RWPE1 (cell line): ENCODE results near the gene CDH13.

Source experiments
- CTCF ChIA-PET: fragments of 350-600 bp; sonication (Branson Sonifier 250); formaldehyde crosslinking; extraction: SDS; loops from one replicate; lab custom pipeline; 2021; lab: Yijun Ruan, JAX
- POLR2A ChIA-PET: fragments of 400-600 bp; formaldehyde crosslinking; extraction: SDS; loops from one replicate; lab custom pipeline; 2020; ENCODE audit warnings: antibody characterized with exemption; ENCODE audit not compliant: low non-redundant PET; lab: Yijun Ruan, JAX
- DNase-seq: peaks from one replicate; pipeline ENCODE4 v3.0.0; 2012; ENCODE audit warnings: low spot score
- H3K27ac ChIP-seq: fragments of 450-650 bp; 2 replicates; pipeline ENCODE4 v1.5.1; 2017
- TF ChIP-seq, protein P1 (sequence below): fragments of 450-650 bp; conservative IDR thresholded peaks from 2 replicates; pipeline ENCODE4 v1.5.1; 2017; ENCODE audit warnings: low read depth, mild to moderate bottlenecking

The CDH13 gene

DNA sequence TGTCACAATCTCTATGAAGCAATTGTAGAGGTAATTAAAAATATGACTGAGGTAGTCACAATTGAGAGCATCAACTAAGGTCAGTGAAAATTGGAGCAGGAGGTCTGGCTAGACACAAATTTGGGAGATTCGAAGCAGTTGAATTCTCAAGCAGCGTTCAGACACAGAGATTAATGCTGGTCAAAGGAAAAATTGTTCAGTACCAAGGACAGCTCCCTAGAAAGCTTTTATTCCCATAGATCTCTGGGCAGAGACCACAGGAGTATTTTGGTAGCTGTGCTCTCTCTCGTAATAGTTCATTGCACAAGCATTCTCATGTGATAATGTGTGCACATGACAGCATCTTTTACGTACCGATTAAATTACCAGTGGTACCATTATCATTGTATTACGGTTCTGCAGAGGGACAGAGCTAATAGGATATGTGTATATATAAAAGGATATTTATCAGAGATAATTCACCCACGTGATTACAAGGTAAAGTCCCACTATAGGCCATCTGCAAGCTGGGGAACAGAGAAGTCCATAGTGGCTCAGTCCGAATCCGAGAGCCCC, 793.5 kb downstream of the CDH13 start:
- TF ChIP-seq, protein P1, sequence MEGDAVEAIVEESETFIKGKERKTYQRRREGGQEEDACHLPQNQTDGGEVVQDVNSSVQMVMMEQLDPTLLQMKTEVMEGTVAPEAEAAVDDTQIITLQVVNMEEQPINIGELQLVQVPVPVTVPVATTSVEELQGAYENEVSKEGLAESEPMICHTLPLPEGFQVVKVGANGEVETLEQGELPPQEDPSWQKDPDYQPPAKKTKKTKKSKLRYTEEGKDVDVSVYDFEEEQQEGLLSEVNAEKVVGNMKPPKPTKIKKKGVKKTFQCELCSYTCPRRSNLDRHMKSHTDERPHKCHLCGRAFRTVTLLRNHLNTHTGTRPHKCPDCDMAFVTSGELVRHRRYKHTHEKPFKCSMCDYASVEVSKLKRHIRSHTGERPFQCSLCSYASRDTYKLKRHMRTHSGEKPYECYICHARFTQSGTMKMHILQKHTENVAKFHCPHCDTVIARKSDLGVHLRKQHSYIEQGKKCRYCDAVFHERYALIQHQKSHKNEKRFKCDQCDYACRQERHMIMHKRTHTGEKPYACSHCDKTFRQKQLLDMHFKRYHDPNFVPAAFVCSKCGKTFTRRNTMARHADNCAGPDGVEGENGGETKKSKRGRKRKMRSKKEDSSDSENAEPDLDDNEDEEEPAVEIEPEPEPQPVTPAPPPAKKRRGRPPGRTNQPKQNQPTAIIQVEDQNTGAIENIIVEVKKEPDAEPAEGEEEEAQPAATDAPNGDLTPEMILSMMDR = no peak
- DNase-seq = no peak
- H3K27ac ChIP-seq = no peak overlapping the region
- ChIA-PET CTCF (no interaction called here), POLR2A (no interaction called here)

DNA sequence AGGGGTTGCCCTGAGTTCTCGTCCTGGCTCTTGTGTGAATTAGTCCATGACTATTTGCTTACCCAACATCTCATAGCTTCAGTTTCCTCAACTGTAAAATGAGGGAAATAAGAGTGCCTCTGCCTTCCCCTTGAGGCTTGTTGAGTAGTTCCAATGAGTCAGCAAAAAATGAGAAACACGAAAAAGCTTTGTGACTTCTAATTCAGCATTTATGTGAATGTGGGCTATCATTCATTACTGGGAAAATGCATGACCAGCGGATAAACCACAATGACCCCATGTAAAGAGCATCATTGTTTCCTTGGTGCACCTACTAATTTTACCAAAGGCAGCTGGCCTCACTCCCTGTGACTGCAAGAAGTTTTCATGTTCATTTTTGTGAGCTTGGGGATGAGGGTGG, 806.4 kb downstream of the CDH13 start:
- DNase-seq = no peak
- no peak overlapping the region for H3K27ac ChIP-seq
- ChIA-PET CTCF (no interaction called here), POLR2A (no interaction called here)
- TF ChIP-seq, protein P1 = no peak

DNA sequence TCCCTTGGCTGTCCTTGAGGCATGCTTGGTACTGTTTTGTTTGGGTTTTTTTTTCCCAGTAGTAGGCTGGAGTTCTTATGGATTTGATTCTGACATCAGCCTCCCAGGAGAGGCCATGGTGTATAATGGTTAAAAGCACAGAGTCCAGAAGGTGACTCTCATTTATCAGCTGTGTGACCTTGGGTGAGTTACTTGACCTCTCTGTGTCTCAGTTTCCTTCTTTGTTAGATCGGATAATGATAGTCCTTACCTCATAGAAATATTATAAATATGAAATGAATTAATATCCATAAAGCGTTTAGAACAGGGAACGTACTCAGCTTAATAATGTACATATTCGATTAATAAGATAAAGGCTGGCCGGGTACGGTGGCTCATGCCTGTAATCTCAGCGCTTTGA, 810.3 kb downstream of the CDH13 start:
- CTCF ChIA-PET = no interaction called here

DNA sequence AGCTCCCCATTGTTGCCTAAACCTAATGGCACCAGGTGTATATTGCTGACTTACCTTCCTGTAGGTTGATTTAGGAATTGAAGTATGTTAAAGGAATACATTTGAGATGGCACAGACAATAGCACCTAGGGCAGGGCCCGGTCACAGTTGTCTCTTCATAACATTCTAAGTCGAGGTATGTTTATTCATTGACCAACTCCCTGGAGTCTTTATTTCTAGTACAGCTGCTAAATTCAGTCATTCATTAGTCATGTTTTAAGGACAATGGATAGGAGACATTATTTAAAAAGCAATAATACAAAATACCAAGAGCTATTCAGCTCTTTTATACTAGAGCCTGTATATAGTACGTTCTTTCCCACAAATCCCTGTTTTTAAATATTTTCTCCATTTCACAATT, 811.6 kb downstream of the CDH13 start:
- ChIA-PET CTCF (interaction anchor here (0.7 kb wide), 1 partner anchor 8 kb away, joined by 3 read pairs; no protein-coding TSS in a partner anchor), POLR2A (no interaction called here)
- no peak overlapping the region for H3K27ac ChIP-seq
- TF ChIP-seq, protein P1 = no peak
- DNase-seq = no peak

More for the DNA sequence above, 810.3 kb downstream of the CDH13 start:
- DNase-seq = no peak
- H3K27ac ChIP-seq = no peak overlapping the region
- TF ChIP-seq, protein P1 = no peak
- POLR2A ChIA-PET = no interaction called here

DNA sequence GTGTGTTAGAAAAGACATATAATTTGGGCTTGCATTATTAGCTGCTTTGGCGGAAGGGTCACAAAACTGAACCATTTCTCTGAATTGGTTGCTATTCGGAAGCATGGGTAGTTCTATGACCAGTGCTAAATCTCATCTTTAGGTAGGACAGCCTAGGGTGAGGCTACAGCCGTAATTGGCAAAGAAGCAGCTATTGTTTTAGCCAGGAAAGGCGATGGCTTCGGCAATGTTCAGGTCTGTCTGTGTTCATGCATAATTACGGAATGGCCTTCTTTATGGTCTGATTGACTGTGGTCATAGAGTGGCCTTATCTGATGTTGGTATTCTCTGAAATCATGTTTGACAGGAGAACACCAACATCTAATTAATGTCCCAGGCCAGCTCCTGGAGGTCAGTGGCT, 812.6 kb downstream of the CDH13 start:
- CTCF ChIA-PET = no interaction called here
- TF ChIP-seq, protein P1 = no peak

DNA sequence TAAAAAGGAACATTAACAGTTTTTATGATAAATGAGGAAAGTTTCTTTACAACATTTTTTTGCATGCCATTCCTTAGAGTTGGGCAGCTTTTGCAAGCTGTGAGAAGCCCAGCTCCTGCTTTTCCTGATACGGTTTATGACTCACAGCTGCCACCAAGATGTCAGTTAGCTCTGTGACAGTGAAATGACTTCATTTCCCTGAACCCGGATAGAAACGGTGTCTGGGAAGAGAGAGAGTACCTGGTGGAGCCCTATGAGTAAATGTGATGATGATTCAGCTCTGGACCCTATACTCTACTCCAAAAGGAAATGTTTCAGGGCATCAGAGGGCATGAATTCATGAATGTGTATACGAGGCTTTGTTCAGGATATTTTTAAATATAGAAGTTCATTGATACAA, 814.7 kb downstream of the CDH13 start:
- no peak overlapping the region for H3K27ac ChIP-seq
- DNase-seq = no peak
- ChIA-PET POLR2A (no interaction called here), CTCF (no interaction called here)
- TF ChIP-seq, protein P1 = no peak

More for the DNA sequence above, 812.6 kb downstream of the CDH13 start:
- DNase-seq = no peak
- no peak overlapping the region for H3K27ac ChIP-seq
- POLR2A ChIA-PET = no interaction called here
